NOMO-1 (cell line): ENCODE measurements around the gene EXD3.
"Not testable (repeated sequence)": the region's sequence is repeated elsewhere in the genome, so short reads cannot be mapped to it uniquely, and the experiment has no call there.

Experiments used
- DNase-seq, 2 experiments: peaks; one replicate each; lab custom pipeline; 2025; ENCODE audit not compliant: unreplicated experiment in 2 of 2; lab: John Stamatoyannopoulos, UW

The EXD3 gene

GRCh38 chr9:137415451-137415850 lies 7.5 kb downstream of the EXD3 start:
- no peak for DNase-seq

GRCh38 chr9:137412431-137412830 lies 10.5 kb downstream of the EXD3 start:
- no peak for DNase-seq

- peak; percentile 68 to 70 for DNase-seq
Observed at GRCh38 chr9:137411645-137412380, 11.1 kb downstream of the EXD3 start.

GRCh38 chr9:137411260-137411644 lies 11.7 kb downstream of the EXD3 start:
- DNase-seq, result no peak

GRCh38 chr9:137410891-137411249 lies 12.1 kb downstream of the EXD3 start:
- no peak for DNase-seq

- not testable (repeated sequence) for DNase-seq
Observed at GRCh38 chr9:137410236-137410890, 12.6 kb downstream of the EXD3 start.

GRCh38 chr9:137409515-137409914 lies 13.4 kb downstream of the EXD3 start:
- DNase-seq, result no peak

GRCh38 chr9:137408651-137409405 lies 14.1 kb downstream of the EXD3 start:
- DNase-seq, result no peak

GRCh38 chr9:137407590-137408300 lies 15.2 kb downstream of the EXD3 start:
- no peak for DNase-seq

GRCh38 chr9:137406876-137407589 lies 15.9 kb downstream of the EXD3 start:
- DNase-seq, result peak; percentile 58 to 63

GRCh38 chr9:137406085-137406760 lies 16.7 kb downstream of the EXD3 start:
- DNase-seq, result no peak

GRCh38 chr9:137405677-137406081 lies 17.3 kb downstream of the EXD3 start:
- DNase-seq, result no peak

- no peak for DNase-seq
Observed at GRCh38 chr9:137404961-137405567, 17.9 kb downstream of the EXD3 start.

GRCh38 chr9:137403269-137403668 lies 19.7 kb downstream of the EXD3 start:
- DNase-seq, result no peak

GRCh38 chr9:137402746-137403145 lies 20.2 kb downstream of the EXD3 start:
- peak in 1 of 2 experiments; percentile 22 for DNase-seq

GRCh38 chr9:137398561-137399468 lies 24.1 kb downstream of the EXD3 start:
- no peak for DNase-seq

- DNase-seq, result no peak
Observed at GRCh38 chr9:137397675-137398423, 25.1 kb downstream of the EXD3 start.
